GM19324 (cell line): ENCODE data around the gene GOLGA6C.
"Not testable (repeated sequence)": the region's sequence is repeated elsewhere in the genome, so short reads cannot be mapped to it uniquely, and the experiment has no call there.

Experiments used
- ATAC-seq: cut with Tn5 transposase; IDR thresholded peaks from one replicate; pipeline ENCODE4 v1.9.1; 2021; ENCODE audit warnings: mild to moderate bottlenecking, moderate library complexity; ENCODE audit not compliant: unreplicated experiment, low FRiP score

The GOLGA6C gene

DNA sequence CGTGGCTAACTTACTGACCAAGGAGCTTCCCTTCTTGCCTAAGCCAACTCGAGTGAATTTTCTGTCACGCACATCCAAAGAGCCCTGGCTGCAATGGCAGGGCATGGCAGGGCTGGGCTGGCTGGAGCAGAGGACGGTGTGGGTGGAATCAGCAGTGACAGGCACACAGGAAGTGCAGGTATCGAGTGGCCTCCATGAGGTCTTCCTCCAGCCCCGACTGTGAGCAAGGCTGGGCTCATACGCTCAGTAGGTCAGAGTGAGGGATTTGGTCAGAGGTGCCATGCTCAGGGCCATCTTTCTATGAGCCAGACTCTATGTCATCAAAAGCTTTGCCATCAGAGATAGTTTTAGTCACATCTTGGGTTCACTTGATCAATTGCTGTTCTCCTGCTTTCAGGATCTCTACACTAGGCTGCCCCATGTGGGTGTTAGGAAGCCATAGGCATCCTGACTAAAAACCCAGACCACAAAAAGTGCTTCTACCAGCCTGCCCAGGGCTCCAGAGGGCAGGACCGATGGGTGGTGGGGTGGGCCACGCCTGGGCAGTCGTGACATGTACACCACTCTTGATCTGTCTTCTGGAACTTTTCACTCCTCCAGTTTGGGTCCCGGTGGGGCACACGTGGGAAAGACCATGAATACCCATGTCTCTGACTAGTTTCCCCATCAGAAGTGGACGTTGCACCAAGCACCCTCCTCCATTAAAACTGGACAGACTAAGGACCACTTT is 55.1 kb downstream of the GOLGA6C start:
- no peak for ATAC-seq

- ATAC-seq, result no peak
These were observed 56.6 kb downstream of the GOLGA6C start for GRCh38 chr15:75314552-75315290.

- not testable (repeated sequence) for ATAC-seq
These were observed 61.2 kb downstream of the GOLGA6C start for GRCh38 chr15:75319231-75319897.
